Naive B cell (primary cell): ENCODE measurements around the gene SH3RF3. TPM values are rescaled to one million over a fixed set of nuclear protein-coding genes. Genes with fewer than 3 reads are reported as not detected.

Source experiments
- ATAC-seq, 2 donors: fragments of 150-1000 bp; cut with Tn5 transposase; 2 replicates each; pipeline ENCODE4 v1.10.0; 2021; ENCODE audit warnings: low read depth in 2 of 2, mild to moderate bottlenecking in 2 of 2, moderate library complexity in 2 of 2
- DNase-seq: peaks from one replicate; pipeline ENCODE4 v3.0.0; 2022
- H3K27ac Mint-ChIP-seq, 6 donors: one replicate each; pipeline ENCODE4 v1.8.0; 2020 to 2022; ENCODE audit warnings: mild to moderate bottlenecking in 6 of 6, mixed read lengths in 6 of 6, moderate library complexity in 5 of 6, inconsistent platforms in 2 of 6
- H3K27me3 Mint-ChIP-seq, 3 donors: one replicate each; pipeline ENCODE4 v1.8.0; 2021 to 2022; ENCODE audit warnings: mixed read lengths in 3 of 3, mild to moderate bottlenecking in 1 of 3
- H3K36me3 Mint-ChIP-seq, 2 donors: one replicate each; pipeline ENCODE4 v1.8.0; 2020 to 2022; ENCODE audit warnings: mixed read lengths in 2 of 2, inconsistent platforms in 1 of 2, mild to moderate bottlenecking in 1 of 2
- H3K4me1 Mint-ChIP-seq, 3 donors: one replicate each; pipeline ENCODE4 v1.8.0; 2020 to 2022; ENCODE audit warnings: mixed read lengths in 3 of 3, inconsistent platforms in 1 of 3, mild to moderate bottlenecking in 1 of 3, moderate library complexity in 1 of 3
- H3K4me3 Mint-ChIP-seq, 8 donors: one replicate each; pipeline ENCODE4 v1.8.0; 2020 to 2022; ENCODE audit warnings: mild to moderate bottlenecking in 8 of 8, mixed read lengths in 8 of 8, moderate library complexity in 8 of 8, inconsistent platforms in 2 of 8
- H3K9me3 Mint-ChIP-seq, 7 donors: one replicate each; pipeline ENCODE4 v1.8.0; 2020 to 2022; ENCODE audit warnings: mixed read lengths in 7 of 7, mild to moderate bottlenecking in 5 of 7, inconsistent platforms in 2 of 7, moderate library complexity in 1 of 7
- polyA plus RNA-seq, 6 donors: library from polyadenylated mRNA; unstranded; fragments of 300-500 nt; fragmentation: Illumina TruSeq; gene quantifications; one replicate each; pipeline ENCODE4 v1.2.3, GENCODE V29; 2021; ENCODE audit warnings: low read depth in 6 of 6

The SH3RF3 gene
- polyA plus RNA-seq, 6 donors from 2014 or later, result 0.05 to 0.76 (median 0.64) TPM; not detected in 1

DNA sequence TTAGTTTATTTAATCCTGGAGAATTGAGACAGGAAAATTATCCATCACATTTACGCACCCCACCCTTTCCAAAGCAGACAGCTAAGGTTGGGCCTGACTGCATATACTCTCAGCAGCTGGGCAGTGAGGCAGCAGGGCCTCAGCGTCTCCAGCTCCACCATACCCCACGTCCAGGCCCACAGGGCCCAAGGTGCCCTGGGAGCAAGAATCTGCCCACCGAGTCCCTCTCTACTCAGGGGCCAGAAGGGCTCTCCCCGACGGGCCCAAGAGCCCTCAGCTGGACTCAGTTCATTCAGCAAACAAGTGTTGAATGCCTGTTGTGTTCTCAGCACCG, 358.5 kb downstream of the SH3RF3 start:
- Mint-ChIP-seq H3K36me3 (peaks cover 0 to 5% of the 10 kb centered on the region in 2 donors), H3K27ac (peak overlapping the region in 1 of 6 donors; percentile 37), H3K4me3 (no peak overlapping the region), H3K4me1 (no peaks in the 10 kb centered on the region), H3K9me3 (no peaks in the 10 kb centered on the region), H3K27me3 (peaks cover 0 to 15% (median 4%) of the 10 kb centered on the region in 3 donors)
- ATAC-seq (no peak), DNase-seq (no peak)

GRCh38 chr2:109487871-109488655, 359.1 kb downstream of the SH3RF3 start:
- DNase-seq (no peak), ATAC-seq (no peak)
- Mint-ChIP-seq H3K4me1 (no peaks in the 10 kb centered on the region), H3K36me3 (peaks cover 0 to under 1% of the 10 kb centered on the region in 2 donors), H3K4me3 (no peak overlapping the region), H3K9me3 (no peaks in the 10 kb centered on the region), H3K27ac (no peak overlapping the region), H3K27me3 (peaks cover 0 to 10% (median 4%) of the 10 kb centered on the region in 3 donors)

GRCh38 chr2:109489296-109489695, 360.3 kb downstream of the SH3RF3 start:
- Mint-ChIP-seq H3K4me1 (no peaks in the 10 kb centered on the region), H3K27me3 (peaks cover 0 to 8% (median 0%) of the 10 kb centered on the region in 3 donors), H3K9me3 (no peaks in the 10 kb centered on the region), H3K27ac (no peak overlapping the region), H3K4me3 (no peak overlapping the region), H3K36me3 (no peaks in the 10 kb centered on the region)
- no peak for DNase-seq
- ATAC-seq, result no peak

DNA sequence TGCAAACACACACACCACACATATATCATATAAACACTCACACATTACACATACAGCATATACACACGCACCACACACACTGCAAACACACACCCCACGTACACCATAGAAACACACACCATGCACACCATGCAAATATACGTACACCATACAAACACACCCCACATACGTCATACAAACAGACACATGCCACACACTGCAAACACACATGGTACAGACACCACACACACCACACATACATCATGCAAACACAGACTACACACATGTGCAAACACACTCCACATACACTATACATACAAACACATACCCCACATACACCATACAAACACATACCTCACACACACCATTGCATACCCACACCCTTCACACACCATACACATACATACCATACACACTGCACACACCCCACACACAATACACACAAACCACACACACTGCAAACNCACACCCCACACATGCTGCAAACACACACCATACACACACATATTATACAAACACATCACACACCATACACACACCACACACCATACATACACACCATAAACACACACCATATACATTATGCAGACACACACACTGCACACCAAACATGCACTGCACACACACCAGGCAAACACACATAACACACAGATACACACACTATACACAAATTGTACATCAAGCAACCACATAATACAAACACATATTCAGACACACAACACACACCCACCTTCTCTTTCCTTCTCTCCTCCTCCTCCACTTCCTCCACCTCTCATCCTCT, 364.4 kb downstream of the SH3RF3 start:
- H3K27me3 Mint-ChIP-seq, result peaks cover 0 to 1% (median 0%) of the 10 kb centered on the region in 3 donors
- ATAC-seq (no peak), DNase-seq (no peak)
- no peak overlapping the region for H3K4me3 Mint-ChIP-seq
- no peaks in the 10 kb centered on the region for H3K4me1 Mint-ChIP-seq
- H3K9me3 Mint-ChIP-seq, result peaks cover 0 to 2% (median 0%) of the 10 kb centered on the region in 7 donors
- H3K27ac Mint-ChIP-seq, result no peak overlapping the region
- no peaks in the 10 kb centered on the region for H3K36me3 Mint-ChIP-seq

- peaks cover 0 to 7% (median 0%) of the 10 kb centered on the region in 3 donors for H3K27me3 Mint-ChIP-seq
- no peaks in the 10 kb centered on the region for H3K36me3 Mint-ChIP-seq
Observed at GRCh38 chr2:109494351-109494750, 365.3 kb downstream of the SH3RF3 start.

GRCh38 chr2:109497463-109497862, 368.5 kb downstream of the SH3RF3 start:
- H3K27ac Mint-ChIP-seq, result no peak overlapping the region
- H3K9me3 Mint-ChIP-seq, result peaks cover 0 to 2% (median 0%) of the 10 kb centered on the region in 7 donors
- no peaks in the 10 kb centered on the region for H3K36me3 Mint-ChIP-seq
- peaks cover 0 to 6% (median 2%) of the 10 kb centered on the region in 3 donors for H3K4me1 Mint-ChIP-seq
- ATAC-seq, result no peak
- peaks cover 0 to 7% (median 0%) of the 10 kb centered on the region in 3 donors for H3K27me3 Mint-ChIP-seq
- no peak for DNase-seq
- H3K4me3 Mint-ChIP-seq, result no peak overlapping the region

More at GRCh38 chr2:109494351-109494750, 365.3 kb downstream of the SH3RF3 start:
- Mint-ChIP-seq H3K9me3 (peaks cover 0 to 2% (median 0%) of the 10 kb centered on the region in 7 donors), H3K27ac (no peak overlapping the region), H3K4me1 (peaks cover 0 to 2% (median 0%) of the 10 kb centered on the region in 3 donors), H3K4me3 (no peak overlapping the region)
- ATAC-seq, result no peak
- no peak for DNase-seq

DNA sequence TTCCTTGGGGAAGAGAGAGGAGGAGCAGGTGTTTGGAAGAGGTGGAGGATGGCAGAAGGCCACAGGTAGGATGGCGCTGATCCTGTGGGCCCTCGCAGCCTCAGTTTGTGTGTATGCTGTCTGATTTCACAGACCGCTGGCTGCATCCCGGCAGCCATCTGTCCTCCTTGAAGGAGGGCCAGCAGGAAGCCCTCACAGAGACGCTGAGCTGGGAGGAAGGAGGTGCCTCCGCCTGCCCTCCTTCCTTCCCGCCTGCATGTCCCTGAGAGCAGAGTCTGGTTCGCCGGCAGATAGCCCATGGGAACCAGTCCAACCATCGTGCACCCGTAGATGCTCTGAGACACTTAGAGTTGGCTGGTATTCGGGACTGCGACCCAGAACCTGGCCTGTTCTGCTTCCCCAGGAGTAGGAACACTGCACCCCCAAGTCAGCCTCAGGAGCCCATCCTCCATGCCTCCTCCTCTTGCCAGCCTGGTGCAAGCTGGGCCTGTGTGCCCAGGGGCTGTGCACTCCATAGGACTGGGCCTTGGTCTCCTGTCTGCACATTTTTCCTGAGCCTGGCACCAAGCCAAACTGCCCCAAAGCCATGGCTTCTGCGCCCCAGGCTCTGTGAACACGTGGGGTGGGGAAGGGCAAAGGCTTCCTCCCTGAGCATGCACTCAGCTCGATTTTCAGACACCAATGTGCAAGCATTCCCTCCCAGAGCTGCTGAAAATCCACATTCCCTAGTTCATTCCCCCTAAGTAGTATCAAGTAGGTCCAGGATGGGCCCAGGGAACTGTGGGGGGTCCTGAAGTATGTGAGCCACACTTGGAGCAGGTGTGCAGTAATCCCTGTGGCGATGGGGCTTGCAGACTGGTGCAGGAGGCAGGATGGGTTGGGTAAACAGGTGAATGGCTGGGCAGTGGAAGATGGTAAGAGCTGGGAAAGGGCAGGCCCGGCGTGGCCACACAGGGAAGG, 369.2 kb downstream of the SH3RF3 start:
- Mint-ChIP-seq H3K4me1 (peaks cover 0 to 6% (median 2%) of the 10 kb centered on the region in 3 donors), H3K4me3 (no peak overlapping the region), H3K9me3 (peaks cover 0 to 2% (median 0%) of the 10 kb centered on the region in 7 donors), H3K36me3 (no peaks in the 10 kb centered on the region), H3K27ac (peak overlapping the region in 1 of 6 donors; percentile 62), H3K27me3 (peaks cover 0 to 7% (median 0%) of the 10 kb centered on the region in 3 donors)
- DNase-seq (no peak), ATAC-seq (no peak)

GRCh38 chr2:109498906-109499305, 369.9 kb downstream of the SH3RF3 start:
- Mint-ChIP-seq H3K27ac (no peak overlapping the region), H3K27me3 (peaks cover 0 to 7% (median 0%) of the 10 kb centered on the region in 3 donors), H3K9me3 (peaks cover 0 to 2% (median 0%) of the 10 kb centered on the region in 7 donors), H3K4me1 (peaks cover 0 to 6% (median 2%) of the 10 kb centered on the region in 3 donors), H3K36me3 (no peaks in the 10 kb centered on the region), H3K4me3 (no peak overlapping the region)
- ATAC-seq (no peak), DNase-seq (no peak)

- Mint-ChIP-seq H3K4me3 (no peak overlapping the region), H3K36me3 (no peaks in the 10 kb centered on the region), H3K4me1 (peaks cover 0 to 6% (median 2%) of the 10 kb centered on the region in 3 donors), H3K27me3 (peaks cover 0 to 7% (median 2%) of the 10 kb centered on the region in 3 donors), H3K9me3 (peaks cover 0 to 2% (median 0%) of the 10 kb centered on the region in 7 donors), H3K27ac (peak overlapping the region in 1 of 6 donors; percentile 11)
- ATAC-seq, result no peak
- DNase-seq, result no peak
Observed at GRCh38 chr2:109499566-109499965, 370.6 kb downstream of the SH3RF3 start.

- Mint-ChIP-seq H3K9me3 (peaks cover 0 to 2% (median 0%) of the 10 kb centered on the region in 7 donors), H3K4me1 (peaks cover 0 to 6% (median 2%) of the 10 kb centered on the region in 3 donors), H3K4me3 (no peak overlapping the region), H3K36me3 (no peaks in the 10 kb centered on the region), H3K27me3 (peaks cover 0 to 7% (median 3%) of the 10 kb centered on the region in 3 donors), H3K27ac (no peak overlapping the region)
- DNase-seq (no peak), ATAC-seq (no peak)
Observed at GRCh38 chr2:109500910-109501309, 371.9 kb downstream of the SH3RF3 start.

DNA sequence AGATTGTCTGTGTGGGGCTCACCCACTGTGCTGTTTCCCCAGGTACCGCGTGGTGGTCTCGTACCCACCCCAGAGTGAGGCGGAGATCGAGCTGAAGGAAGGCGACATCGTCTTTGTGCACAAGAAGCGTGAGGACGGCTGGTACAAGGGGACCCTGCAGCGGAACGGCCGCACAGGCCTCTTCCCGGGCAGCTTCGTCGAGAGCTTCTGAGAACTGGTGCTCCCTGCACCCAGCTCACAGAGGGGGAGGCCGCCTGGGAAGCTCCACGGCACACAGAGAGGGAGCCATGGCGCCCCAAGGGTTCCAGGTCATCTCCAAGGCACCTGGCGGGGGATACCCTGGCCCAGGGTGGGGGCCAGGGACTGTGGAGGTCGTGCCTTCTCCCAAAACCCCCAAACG, 372.5 kb downstream of the SH3RF3 start:
- no peak overlapping the region for H3K27ac Mint-ChIP-seq
- no peak overlapping the region for H3K4me3 Mint-ChIP-seq
- H3K4me1 Mint-ChIP-seq, result peaks cover 0 to 6% (median 2%) of the 10 kb centered on the region in 3 donors
- no peaks in the 10 kb centered on the region for H3K36me3 Mint-ChIP-seq
- H3K9me3 Mint-ChIP-seq, result no peaks in the 10 kb centered on the region
- DNase-seq (no peak), ATAC-seq (no peak)
- peaks cover 0 to 7% (median 3%) of the 10 kb centered on the region in 3 donors for H3K27me3 Mint-ChIP-seq

DNA sequence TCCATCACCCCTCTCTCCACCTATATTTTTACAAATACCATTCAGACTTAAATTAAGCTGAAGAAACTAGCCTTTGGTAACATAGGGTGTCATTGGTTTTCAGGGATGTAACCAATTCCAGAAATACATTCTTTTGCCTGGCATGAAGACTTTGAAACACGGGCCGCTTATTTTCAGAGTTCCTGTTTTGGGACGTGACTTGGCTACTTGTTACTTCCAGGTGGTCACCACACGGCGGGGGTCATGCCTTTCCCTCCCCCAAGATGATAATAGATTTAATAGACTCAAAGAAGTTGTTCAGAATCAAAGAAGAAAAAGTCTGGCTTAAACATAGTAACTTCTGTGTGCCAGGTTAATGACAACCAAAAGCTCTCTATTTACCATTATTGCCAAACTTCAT, 374.2 kb downstream of the SH3RF3 start:
- no peak overlapping the region for H3K27ac Mint-ChIP-seq
- no peak for ATAC-seq

GRCh38 chr2:109507217-109507616, 378.2 kb downstream of the SH3RF3 start:
- no peak for ATAC-seq
- peaks cover 0 to 6% (median 2%) of the 10 kb centered on the region in 3 donors for H3K4me1 Mint-ChIP-seq
- no peak overlapping the region for H3K4me3 Mint-ChIP-seq
- H3K27me3 Mint-ChIP-seq, result peaks cover 0 to 3% (median 0%) of the 10 kb centered on the region in 3 donors
- no peak for DNase-seq
- no peak overlapping the region for H3K27ac Mint-ChIP-seq
- H3K36me3 Mint-ChIP-seq, result no peaks in the 10 kb centered on the region
- H3K9me3 Mint-ChIP-seq, result peaks cover 0 to 2% (median 0%) of the 10 kb centered on the region in 7 donors

More for the DNA sequence above, 374.2 kb downstream of the SH3RF3 start:
- Mint-ChIP-seq H3K4me3 (no peak overlapping the region), H3K27me3 (peaks cover 0 to 7% (median 3%) of the 10 kb centered on the region in 3 donors), H3K9me3 (no peaks in the 10 kb centered on the region), H3K4me1 (peaks cover 0 to 6% (median 2%) of the 10 kb centered on the region in 3 donors), H3K36me3 (no peaks in the 10 kb centered on the region)
- no peak for DNase-seq
